IPS-20b (cell line): Measurements from ENCODE around the gene TREML2.

Source experiments
- H3K27ac ChIP-seq: one replicate; pipeline ENCODE4 v1.5.1; 2013; ENCODE audit warnings: low read length
- H3K27me3 ChIP-seq: 2 replicates; pipeline ENCODE4 v1.6.1; 2013; ENCODE audit warnings: mild to moderate bottlenecking, low read length, inconsistent platforms; ENCODE audit not compliant: insufficient read depth
- H3K36me3 ChIP-seq: 2 replicates; pipeline ENCODE4 v1.6.1; 2013; ENCODE audit warnings: low read depth, mild to moderate bottlenecking, inconsistent platforms, low read length, moderate library complexity; ENCODE audit not compliant: insufficient read depth
- H3K4me1 ChIP-seq: 2 replicates; pipeline ENCODE4 v1.6.1; 2013; ENCODE audit warnings: mild to moderate bottlenecking, control low read depth, inconsistent platforms, low read length, moderate library complexity; ENCODE audit not compliant: insufficient read depth
- H3K4me3 ChIP-seq: 2 replicates; pipeline ENCODE4 v1.5.1; 2013; ENCODE audit warnings: mild to moderate bottlenecking, low read length, inconsistent platforms
- H3K9ac ChIP-seq: 2 replicates; pipeline ENCODE4 v1.6.1; 2013; ENCODE audit warnings: low read depth, mild to moderate bottlenecking, inconsistent platforms, low read length, moderate library complexity
- H3K9me3 ChIP-seq: 2 replicates; pipeline ENCODE4 v1.6.1; 2013; ENCODE audit warnings: mild to moderate bottlenecking, low read depth, low read length, inconsistent platforms; ENCODE audit not compliant: insufficient read depth

The TREML2 gene

GRCh38 chr6:41156771-41157170 lies 44.2 kb downstream of the TREML2 start:
- Histone ChIP-seq H3K9ac (no peak overlapping the region), H3K9me3 (no peaks in the 10 kb centered on the region), H3K27ac (no peak overlapping the region), H3K27me3 (no peaks in the 10 kb centered on the region), H3K4me1 (no peaks in the 10 kb centered on the region), H3K4me3 (no peak overlapping the region), H3K36me3 (no peaks in the 10 kb centered on the region)

DNA sequence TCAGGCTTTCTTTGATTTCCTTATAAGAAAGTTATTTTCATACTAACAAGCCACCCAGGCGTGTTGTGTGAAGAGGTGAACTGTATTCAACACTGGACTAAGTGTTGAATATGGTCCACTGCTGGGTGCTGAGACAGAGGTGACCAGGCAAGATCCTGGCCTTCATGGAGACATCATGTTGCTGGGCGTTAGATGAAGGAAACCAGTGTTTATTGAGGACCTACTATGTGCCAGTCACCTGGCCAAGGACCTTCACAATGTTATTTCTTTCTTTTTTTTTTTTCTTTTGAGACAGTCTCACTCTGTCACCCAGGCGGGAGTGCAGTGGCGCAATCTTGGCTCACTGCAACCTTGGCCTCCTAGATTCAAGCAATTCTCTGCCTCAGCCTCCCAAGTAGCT lies 44.9 kb downstream of the TREML2 start:
- Histone ChIP-seq H3K27me3 (no peaks in the 10 kb centered on the region), H3K36me3 (no peaks in the 10 kb centered on the region), H3K27ac (no peak overlapping the region), H3K9me3 (no peaks in the 10 kb centered on the region), H3K9ac (no peak overlapping the region), H3K4me3 (no peak overlapping the region), H3K4me1 (no peaks in the 10 kb centered on the region)

DNA sequence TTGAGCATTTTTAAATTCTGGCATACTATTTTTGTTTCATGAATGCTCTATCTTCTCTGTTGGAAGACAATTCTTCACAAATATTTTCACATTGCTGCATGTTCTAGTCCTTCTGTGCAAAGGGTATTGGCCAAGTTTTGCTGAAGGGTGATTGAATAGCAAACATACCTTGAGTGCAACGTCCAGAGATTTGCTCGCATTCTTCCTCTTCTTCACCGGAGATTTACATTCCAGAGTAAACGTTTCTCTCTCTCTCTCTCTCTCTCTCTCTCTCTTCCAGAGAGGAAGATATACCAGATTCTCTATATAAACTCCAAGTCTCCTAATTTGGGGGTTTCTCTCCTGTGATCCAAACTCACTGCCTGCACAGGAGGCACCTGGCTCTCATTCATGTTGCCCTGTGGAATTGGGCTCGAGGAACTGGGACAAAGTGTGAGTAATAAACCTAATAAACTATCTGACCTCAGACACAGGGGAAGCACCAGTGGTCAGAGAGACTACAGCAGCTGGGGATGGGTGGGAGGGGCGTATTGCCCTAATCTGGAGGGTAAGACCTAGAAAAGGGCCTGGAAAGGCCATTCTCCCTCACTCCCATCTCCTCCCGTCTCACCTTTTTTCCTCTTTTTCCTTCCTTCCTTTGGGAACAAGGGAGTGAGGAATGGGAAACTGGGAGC lies 45.7 kb downstream of the TREML2 start:
- Histone ChIP-seq H3K4me1 (no peaks in the 10 kb centered on the region), H3K4me3 (no peak overlapping the region), H3K36me3 (no peaks in the 10 kb centered on the region), H3K9me3 (no peaks in the 10 kb centered on the region), H3K9ac (no peak overlapping the region), H3K27ac (no peak overlapping the region), H3K27me3 (no peaks in the 10 kb centered on the region)

GRCh38 chr6:41153992-41154625 lies 46.8 kb downstream of the TREML2 start, which contains the start of gene TREML1:
Gene TREML1, minus strand, starts transcription at chr6:41154347. Its CDS starts 59 bp downstream, at chr6:41154288.
- no peaks in the 10 kb centered on the region for H3K9me3 ChIP-seq
- H3K27ac ChIP-seq: no peak within 1 kb of the TSS
- no peaks in the 10 kb centered on the region for H3K36me3 ChIP-seq
- no peak within 1 kb of the TSS for H3K4me3 ChIP-seq
- no peak within 1 kb of the TSS for H3K9ac ChIP-seq
- no peaks in the 10 kb centered on the region for H3K4me1 ChIP-seq
- H3K27me3 ChIP-seq: no peaks in the 10 kb centered on the region

DNA sequence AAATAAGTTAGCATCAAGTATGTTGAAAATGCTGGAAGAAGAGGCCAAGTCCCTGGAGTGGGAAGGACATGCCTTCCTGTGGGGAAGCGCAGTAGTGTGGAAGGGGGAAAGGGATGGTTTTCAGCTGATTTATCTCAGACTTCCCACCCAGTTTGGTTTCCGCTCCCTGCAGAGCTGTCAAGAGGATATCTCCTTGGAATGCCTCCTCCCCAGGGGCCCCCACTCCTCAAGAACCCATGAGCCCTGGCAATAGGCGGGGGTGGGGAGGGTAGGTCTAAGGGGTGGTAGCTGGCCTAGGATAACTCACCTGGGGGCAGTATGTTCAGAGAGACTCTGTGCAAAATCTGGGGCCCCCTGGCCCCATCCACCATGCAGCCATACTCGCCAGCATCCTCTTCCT lies 47.5 kb downstream of the TREML2 start:
- no peaks in the 10 kb centered on the region for H3K27me3 ChIP-seq
- H3K4me1 ChIP-seq: no peaks in the 10 kb centered on the region
- H3K4me3 ChIP-seq: no peak overlapping the region
- H3K9ac ChIP-seq: no peak overlapping the region
- no peak overlapping the region for H3K27ac ChIP-seq
- H3K9me3 ChIP-seq: no peaks in the 10 kb centered on the region
- H3K36me3 ChIP-seq: no peaks in the 10 kb centered on the region

DNA sequence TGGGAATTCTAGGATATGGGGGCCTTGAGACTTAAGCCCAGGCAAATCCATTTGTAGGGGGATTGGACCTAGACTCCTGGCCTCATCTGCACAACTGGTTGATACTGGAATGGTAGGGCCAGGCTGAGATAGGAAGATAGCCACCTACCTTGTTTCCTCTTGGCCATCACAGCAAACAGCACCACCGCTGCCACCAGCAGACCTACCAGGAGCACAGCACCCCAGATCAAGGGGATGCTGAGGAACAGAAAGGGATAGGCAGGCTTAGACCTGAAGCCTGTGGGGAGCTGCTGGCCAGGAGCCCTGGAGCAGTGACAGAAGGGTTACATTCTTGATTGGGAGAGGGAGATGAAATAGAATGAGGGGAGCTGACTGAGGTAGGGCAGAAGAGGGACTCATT lies 50.3 kb downstream of the TREML2 start:
- Histone ChIP-seq H3K4me1 (no peaks in the 10 kb centered on the region), H3K27me3 (no peaks in the 10 kb centered on the region), H3K27ac (no peak overlapping the region), H3K4me3 (no peak overlapping the region), H3K36me3 (no peaks in the 10 kb centered on the region), H3K9me3 (no peaks in the 10 kb centered on the region), H3K9ac (no peak overlapping the region)

GRCh38 chr6:41147917-41148316 lies 53.0 kb downstream of the TREML2 start:
- H3K4me3 ChIP-seq: no peak overlapping the region
- H3K27ac ChIP-seq: no peak overlapping the region
- H3K4me1 ChIP-seq: no peaks in the 10 kb centered on the region
- no peaks in the 10 kb centered on the region for H3K36me3 ChIP-seq
- no peak overlapping the region for H3K9ac ChIP-seq
- no peaks in the 10 kb centered on the region for H3K9me3 ChIP-seq
- no peaks in the 10 kb centered on the region for H3K27me3 ChIP-seq
